GM23338 (cell line): ENCODE data around the gene ULK3. TPM values are rescaled to one million over a fixed set of nuclear protein-coding genes. Genes with fewer than 3 reads are reported as not detected.

ENCODE experiments used
- ATAC-seq: fragments of 200-7000 bp; cut with Tn5 transposase; 3 replicates; pipeline ENCODE4 v1.9.1; 2020
- DNase-seq: peaks from one replicate; pipeline ENCODE4 v3.0.0-alpha.2; 2015; ENCODE audit warnings: low spot score
- H2AFZ ChIP-seq: fragments of 200-600 bp; sonication (generic); 2 replicates; pipeline ENCODE4 v1.8.0; 2016; ENCODE audit warnings: antibody characterized with exemption, mild to moderate bottlenecking, moderate library complexity
- H3F3A ChIP-seq: fragments of 200-600 bp; sonication (generic); replicated peaks from 2 replicates; pipeline ENCODE4 v1.8.0; 2017; ENCODE audit warnings: antibody characterized with exemption, mixed run types, low read depth
- H3K27ac ChIP-seq: fragments of 200-600 bp; sonication (generic); 2 replicates; pipeline ENCODE4 v1.6.1; 2016; ENCODE audit warnings: low read depth
- H3K27me3 ChIP-seq: fragments of 200-600 bp; sonication (generic); 2 replicates; pipeline ENCODE4 v1.8.0; 2016; ENCODE audit warnings: mild to moderate bottlenecking, mixed run types, moderate library complexity; ENCODE audit not compliant: insufficient read depth
- H3K36me3 ChIP-seq: fragments of 200-600 bp; sonication (generic); 2 replicates; pipeline ENCODE4 v1.8.0; 2016; ENCODE audit warnings: mild to moderate bottlenecking; ENCODE audit not compliant: insufficient read depth
- H3K4me1 ChIP-seq: fragments of 200-600 bp; sonication (generic); 2 replicates; pipeline ENCODE4 v1.8.0; 2016; ENCODE audit warnings: mild to moderate bottlenecking, moderate library complexity; ENCODE audit not compliant: insufficient read depth
- H3K4me2 ChIP-seq: fragments of 200-600 bp; sonication (generic); 2 replicates; pipeline ENCODE4 v1.7.1; 2017; ENCODE audit warnings: mixed run types
- H3K4me3 ChIP-seq: fragments of 200-600 bp; sonication (generic); 2 replicates; pipeline ENCODE4 v1.6.1; 2016; ENCODE audit warnings: mixed run types
- H3K79me2 ChIP-seq: fragments of 200-600 bp; sonication (generic); replicated peaks from 2 replicates; pipeline ENCODE4 v1.8.0; 2017; ENCODE audit warnings: mild to moderate bottlenecking; ENCODE audit not compliant: insufficient read depth
- H3K9me2 ChIP-seq: fragments of 200-600 bp; sonication (generic); 2 replicates; pipeline ENCODE4 v1.8.0; 2017; ENCODE audit not compliant: insufficient read depth
- H4K20me1 ChIP-seq: fragments of 200-600 bp; sonication (generic); replicated peaks from 2 replicates; pipeline ENCODE4 v1.8.0; 2017; ENCODE audit warnings: mild to moderate bottlenecking; ENCODE audit not compliant: insufficient read depth
- H3K27ac Mint-ChIP-seq: 2 replicates; pipeline ENCODE4 v1.8.0; 2020; ENCODE audit warnings: inconsistent platforms, mild to moderate bottlenecking, moderate library complexity, mixed read lengths
- H3K27me3 Mint-ChIP-seq: 3 replicates; pipeline ENCODE4 v1.8.0; 2022; ENCODE audit warnings: low read depth, mild to moderate bottlenecking, moderate library complexity, mixed read lengths, inconsistent platforms; ENCODE audit not compliant: insufficient read depth, poor library complexity
- H3K36me3 Mint-ChIP-seq: 3 replicates; pipeline ENCODE4 v1.8.0; 2021; ENCODE audit warnings: low read depth, mild to moderate bottlenecking, inconsistent platforms, moderate library complexity, mixed read lengths
- H3K4me1 Mint-ChIP-seq: 3 replicates; pipeline ENCODE4 v1.8.0; 2020; ENCODE audit warnings: mild to moderate bottlenecking, inconsistent platforms, mixed read lengths
- H3K4me3 Mint-ChIP-seq: 3 replicates; pipeline ENCODE4 v1.8.0; 2021; ENCODE audit warnings: moderate library complexity, mild to moderate bottlenecking, inconsistent platforms, mixed read lengths
- H3K9me3 Mint-ChIP-seq: 3 replicates; pipeline ENCODE4 v1.8.0; 2020; ENCODE audit warnings: moderate library complexity, mild to moderate bottlenecking, inconsistent platforms, mixed read lengths
- CREB1 ChIP-seq: fragments of 250-450 bp; sonication (Bioruptor Pico); IDR thresholded peaks from 2 replicates; pipeline ENCODE4 v1.5.0; 2020; ENCODE audit warnings: low read depth, mild to moderate bottlenecking, moderate library complexity
- ETS1 ChIP-seq: IDR thresholded peaks from 2 replicates; pipeline ENCODE4 v1.6.1; 2016; ENCODE audit warnings: antibody characterized with exemption
- EZH2 ChIP-seq: fragments of 200-600 bp; sonication (generic); IDR thresholded peaks from one replicate; pipeline ENCODE4 v1.8.0; 2017; ENCODE audit warnings: antibody characterized with exemption, mild to moderate bottlenecking, low read depth; ENCODE audit not compliant: unreplicated experiment
- EZH2phosphoT487 ChIP-seq: fragments of 200-600 bp; sonication (generic); IDR thresholded peaks from one replicate; pipeline ENCODE4 v1.8.1; 2018; ENCODE audit warnings: antibody characterized with exemption; ENCODE audit not compliant: unreplicated experiment
- POLR2AphosphoS5 ChIP-seq: IDR thresholded peaks from 2 replicates; pipeline ENCODE4 v1.6.1; 2016; ENCODE audit warnings: antibody characterized with exemption, low read depth
- REST ChIP-seq: IDR thresholded peaks from one replicate; pipeline ENCODE4 v1.6.1; 2018; ENCODE audit warnings: antibody characterized with exemption; ENCODE audit not compliant: unreplicated experiment
- STAT1 ChIP-seq: IDR thresholded peaks from one replicate; pipeline ENCODE4 v1.6.1; 2016; ENCODE audit warnings: antibody characterized with exemption; ENCODE audit not compliant: unreplicated experiment
- ZNF114 ChIP-seq: fragments of 250-450 bp; sonication (Bioruptor Pico); IDR thresholded peaks from 2 replicates; pipeline ENCODE4 v1.5.0; 2020; ENCODE audit warnings: mild to moderate bottlenecking, moderate library complexity
- ZNF331 ChIP-seq: fragments of 250-450 bp; sonication (Bioruptor Pico); IDR thresholded peaks from 2 replicates; pipeline ENCODE4 v1.5.0; 2020; ENCODE audit warnings: low read depth, mild to moderate bottlenecking, moderate library complexity
- polyA plus RNA-seq: library from polyadenylated mRNA; unstranded; fragments of >200 nt; fragmentation: Nextera tagmentation; extraction: Ambion mirVana; gene quantifications from 2 replicates; pipeline ENCODE4 v1.2.1, GENCODE V29; 2016
- total RNA-seq: library from RNA; depleted of rRNA; stranded (reverse); fragments of >200 nt; shearing (Covaris generic); gene quantifications from 2 replicates; pipeline ENCODE4 v1.2.3, GENCODE V29; 2014

ULK3 gene
- total and polyA plus RNA-seq, 2 experiments from 2014 or later: 20.3 to 35.4 TPM

GRCh38 chr15:74802862-74803447, 40.0 kb downstream of the ULK3 start (continued):
- no peak for TF ChIP-seq CREB1 (CRISPR knock-in tag)
- TF ChIP-seq ETS1: no peak
- no peak for TF ChIP-seq EZH2
- no peak for TF ChIP-seq STAT1
- TF ChIP-seq REST: no peak
- no peak for TF ChIP-seq ZNF331 (CRISPR knock-in tag)
- TF ChIP-seq ZNF114 (CRISPR knock-in tag): no peak
- TF ChIP-seq POLR2AphosphoS5: no peak
- TF ChIP-seq EZH2phosphoT487: no peak

GRCh38 chr15:74802290-74802689, 40.7 kb downstream of the ULK3 start:
- Histone ChIP-seq H3K4me2 (no peak overlapping the region), H3K27ac (no peak overlapping the region), H3F3A (no peaks in the 10 kb centered on the region), H3K9me2 (no peaks in the 10 kb centered on the region), H3K4me1 (peaks cover 3% of the 10 kb centered on the region; the same call in 1 of the 2 replicates), H3K79me2 (no peaks in the 10 kb centered on the region), H4K20me1 (peaks cover 3% of the 10 kb centered on the region; the same call in 1 of the 2 replicates), H3K27me3 (no peaks in the 10 kb centered on the region), H3K4me3 (no peak overlapping the region), H2AFZ (no peak overlapping the region), H3K36me3 (no peaks in the 10 kb centered on the region; the same call in 1 of the 2 replicates)
- H3K4me1 Mint-ChIP-seq: peaks cover 6% of the 10 kb centered on the region
- ATAC-seq: no peak
- peaks cover 19% of the 10 kb centered on the region for H3K36me3 Mint-ChIP-seq
- H3K4me3 Mint-ChIP-seq: no peak overlapping the region
- peaks cover 2% of the 10 kb centered on the region for H3K27me3 Mint-ChIP-seq
- DNase-seq: no peak
- no peak overlapping the region for H3K27ac Mint-ChIP-seq
- no peaks in the 10 kb centered on the region for H3K9me3 Mint-ChIP-seq
- TF ChIP-seq ETS1: no peak
- TF ChIP-seq ZNF331 (CRISPR knock-in tag): no peak
- no peak for TF ChIP-seq POLR2AphosphoS5
- TF ChIP-seq REST: no peak
- TF ChIP-seq STAT1: no peak
